ENCODE data around the gene LAMP5. TPM values are rescaled to one million over a fixed set of nuclear protein-coding genes. Genes with fewer than 3 reads are reported as not detected.

LAMP5 gene
- total RNA-seq, 1 donor from 2014 or later, result 3.2 TPM

GRCh38 chr20:9543214-9543613 lies 28.8 kb downstream of the LAMP5 start:
- no peaks in the 10 kb centered on the region for H3K27me3 ChIP-seq

GRCh38 chr20:9550283-9550682 lies 35.9 kb downstream of the LAMP5 start:
- TF ChIP-seq EZH2phosphoT487 (IDR thresholded peaks at IDR 0.05) (no peak), CTCF (IDR thresholded peaks at IDR 0.05) (no peak), EZH2 (IDR thresholded peaks at IDR 0.05) (no peak)
- Histone ChIP-seq H3K9ac (no peak overlapping the region), H3K36me3 (no peaks in the 10 kb centered on the region), H2AFZ (replicated peaks) (no peak overlapping the region), H3K79me2 (ENCODE audit: low read depth) (no peaks in the 10 kb centered on the region), H4K20me1 (ENCODE audit: low read depth) (no peaks in the 10 kb centered on the region), H3K27ac (no peak overlapping the region), H3K4me3 (no peak overlapping the region), H3K4me1 (peaks cover 7% of the 10 kb centered on the region), H3K27me3 (no peaks in the 10 kb centered on the region), H3F3A (ENCODE audit: low read depth) (no peaks in the 10 kb centered on the region), H3K4me2 (no peak overlapping the region), H3K9me3 (ENCODE audit: low read depth) (no peaks in the 10 kb centered on the region)
- Mint-ChIP-seq H3K4me1 (peaks cover 2% of the 10 kb centered on the region), H3K27me3 (ENCODE audit: insufficient read depth, low read depth) (peaks cover 4% of the 10 kb centered on the region), H3K27ac (no peak overlapping the region), H3K4me3 (no peak overlapping the region), H3K9me3 (no peaks in the 10 kb centered on the region), H3K36me3 (no peaks in the 10 kb centered on the region)
- DNase-seq (ENCODE audit: low spot score), result no peak

More at GRCh38 chr20:9543214-9543613, 28.8 kb downstream of the LAMP5 start:
- Histone ChIP-seq H3K4me2 (no peak overlapping the region), H3F3A (ENCODE audit: low read depth) (no peaks in the 10 kb centered on the region), H3K36me3 (no peaks in the 10 kb centered on the region), H2AFZ (replicated peaks) (no peak overlapping the region), H3K79me2 (ENCODE audit: low read depth) (no peaks in the 10 kb centered on the region), H3K4me1 (peaks cover 14% of the 10 kb centered on the region), H4K20me1 (ENCODE audit: low read depth) (no peaks in the 10 kb centered on the region), H3K4me3 (no peak overlapping the region), H3K9me3 (ENCODE audit: low read depth) (no peaks in the 10 kb centered on the region), H3K9ac (no peak overlapping the region), H3K27ac (no peak overlapping the region)
- TF ChIP-seq EZH2 (IDR thresholded peaks at IDR 0.05) (no peak), EZH2phosphoT487 (IDR thresholded peaks at IDR 0.05) (no peak), CTCF (IDR thresholded peaks at IDR 0.05) (no peak)
- H3K4me3 Mint-ChIP-seq, result no peak overlapping the region
- no peaks in the 10 kb centered on the region for H3K27me3 Mint-ChIP-seq (ENCODE audit: insufficient read depth, low read depth)
- no peaks in the 10 kb centered on the region for H3K9me3 Mint-ChIP-seq
- no peaks in the 10 kb centered on the region for H3K4me1 Mint-ChIP-seq
- DNase-seq (ENCODE audit: low spot score), result no peak
- H3K27ac Mint-ChIP-seq, result no peak overlapping the region
- H3K36me3 Mint-ChIP-seq, result no peaks in the 10 kb centered on the region

GRCh38 chr20:9550871-9551270 lies 36.5 kb downstream of the LAMP5 start:
- Histone ChIP-seq H3K9me3 (ENCODE audit: low read depth) (no peaks in the 10 kb centered on the region), H3K27me3 (no peaks in the 10 kb centered on the region), H3K4me1 (peaks cover 7% of the 10 kb centered on the region), H3K9ac (no peak overlapping the region), H3K27ac (no peak overlapping the region), H2AFZ (replicated peaks) (no peak overlapping the region), H4K20me1 (ENCODE audit: low read depth) (no peaks in the 10 kb centered on the region), H3K36me3 (no peaks in the 10 kb centered on the region), H3K4me3 (no peak overlapping the region), H3F3A (ENCODE audit: low read depth) (no peaks in the 10 kb centered on the region), H3K79me2 (ENCODE audit: low read depth) (no peaks in the 10 kb centered on the region), H3K4me2 (no peak overlapping the region)
- peaks cover 2% of the 10 kb centered on the region for H3K4me1 Mint-ChIP-seq
- no peaks in the 10 kb centered on the region for H3K9me3 Mint-ChIP-seq
- no peaks in the 10 kb centered on the region for H3K36me3 Mint-ChIP-seq
- H3K27ac Mint-ChIP-seq, result no peak overlapping the region
- TF ChIP-seq EZH2 (IDR thresholded peaks at IDR 0.05) (no peak), CTCF (IDR thresholded peaks at IDR 0.05) (no peak), EZH2phosphoT487 (IDR thresholded peaks at IDR 0.05) (no peak)
- no peak overlapping the region for H3K4me3 Mint-ChIP-seq
- H3K27me3 Mint-ChIP-seq (ENCODE audit: insufficient read depth, low read depth), result peaks cover 4% of the 10 kb centered on the region
- no peak for DNase-seq (ENCODE audit: low spot score)
